ENCODE measurements around the gene TMEM134.
"Not testable (repeated sequence)": the region's sequence is repeated elsewhere in the genome, so short reads cannot be mapped to it uniquely, and the experiment has no call there.

TMEM134 gene

DNA sequence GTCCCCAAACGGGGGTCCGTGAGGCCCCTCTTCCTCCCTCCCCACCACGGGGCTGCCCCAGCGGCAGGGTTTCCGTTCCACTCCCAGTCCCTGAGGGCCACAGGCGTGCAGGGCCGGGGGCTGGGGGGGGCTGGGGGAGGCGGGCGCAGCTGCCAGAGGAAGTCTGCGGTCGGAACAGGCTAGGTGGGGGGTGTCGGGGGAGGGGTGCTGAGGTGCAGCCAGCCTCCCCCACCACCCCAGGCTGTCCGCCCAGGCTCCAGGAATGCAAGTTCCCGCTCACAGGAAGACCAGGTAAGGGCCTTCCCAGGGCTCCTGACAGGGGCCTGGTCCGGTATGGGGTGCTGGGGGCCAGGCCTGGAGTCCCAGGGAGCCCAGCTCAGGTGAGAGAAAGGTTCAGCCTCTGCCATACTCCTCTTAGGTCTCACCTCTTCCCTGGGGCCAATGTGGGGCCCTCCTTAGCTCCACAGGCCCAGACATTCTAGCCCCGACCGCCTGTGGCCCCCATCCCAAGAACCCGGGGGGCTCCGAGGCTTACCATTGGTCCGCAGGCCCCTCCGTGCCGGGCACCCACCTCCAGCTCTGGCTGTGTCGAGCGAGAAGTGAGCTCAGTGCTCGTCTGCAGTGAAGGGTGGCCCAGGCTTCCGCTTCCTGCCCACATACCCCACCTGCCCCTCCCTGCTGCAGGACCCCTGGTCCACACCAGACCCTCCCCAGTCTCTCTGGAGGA lies 31.8 kb downstream of the TMEM134 start, which contains the start of gene PTPRCAP:
TSS of gene PTPRCAP (minus strand) at position 601 of the 727 bp plus-strand sequence. CDS start at position 538, 63 bp downstream.
- no peak for DNase-seq

DNA sequence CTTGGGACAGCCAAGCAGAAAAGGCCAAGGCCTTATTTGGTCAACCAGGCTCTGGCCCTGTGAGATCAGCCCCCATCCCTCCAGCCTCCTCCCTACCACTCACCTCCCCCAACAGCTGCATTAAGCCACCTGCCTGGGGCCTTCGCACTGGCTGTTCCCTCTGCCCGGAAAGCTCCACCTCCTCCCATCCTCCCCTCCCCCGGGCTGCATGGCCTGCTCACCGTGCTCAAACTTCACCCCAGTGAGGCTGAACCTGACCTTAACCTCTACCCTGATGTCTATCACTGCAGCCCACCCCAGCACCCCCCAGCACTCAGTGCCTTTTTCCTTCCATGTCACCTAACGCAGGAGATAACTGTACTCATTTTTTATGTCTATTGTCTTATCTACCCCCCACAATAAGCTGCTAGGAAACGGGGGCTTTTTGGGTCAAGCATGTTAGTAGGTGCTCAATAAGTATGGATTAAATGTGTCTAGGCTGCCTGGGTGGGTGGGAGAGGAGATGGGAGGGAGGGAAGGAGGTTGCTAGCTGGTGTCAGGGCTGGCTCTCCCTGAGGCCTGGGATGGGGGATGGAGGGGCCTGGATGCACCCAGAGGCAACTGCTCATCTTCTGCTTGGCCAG lies 32.5 kb downstream of the TMEM134 start:
- DNase-seq = peak; percentile 15

DNA sequence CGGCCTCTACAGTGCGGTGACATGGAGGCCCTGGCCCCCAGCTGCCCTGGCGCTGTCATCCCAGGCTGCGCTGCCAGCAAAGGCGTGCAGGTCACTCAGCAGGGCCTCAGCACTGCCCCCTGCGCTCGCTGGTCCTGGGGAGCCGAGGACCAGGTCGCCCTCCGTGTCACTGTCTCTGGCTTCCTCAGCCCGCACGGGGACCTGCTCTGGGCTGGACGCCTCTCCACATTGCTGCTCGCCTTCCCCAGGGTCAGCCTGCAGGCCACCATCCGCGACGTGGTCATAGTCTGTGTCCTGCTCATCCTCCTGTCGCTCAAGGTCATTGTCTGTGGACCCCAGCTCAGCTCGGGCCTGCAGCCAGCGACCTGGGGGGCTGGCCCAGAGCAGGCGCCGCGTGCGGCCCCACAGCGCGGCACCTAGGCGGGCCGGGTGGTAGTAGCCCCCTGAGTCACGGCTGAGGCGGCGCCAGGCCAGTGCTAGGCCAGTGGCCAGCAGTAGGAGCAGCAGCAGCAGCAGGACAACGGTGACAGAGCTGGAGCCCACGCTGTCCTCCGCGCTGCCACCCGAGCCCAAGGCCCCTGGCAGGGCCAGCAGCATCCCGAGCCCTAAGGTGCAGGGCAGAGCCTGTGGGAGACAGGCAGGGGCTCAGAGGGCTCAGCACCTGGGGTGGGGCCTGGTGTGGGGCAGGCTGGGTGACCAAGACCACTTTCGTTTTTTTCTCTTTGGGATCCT lies 33.2 kb downstream of the TMEM134 start:
- no peak for DNase-seq

DNA sequence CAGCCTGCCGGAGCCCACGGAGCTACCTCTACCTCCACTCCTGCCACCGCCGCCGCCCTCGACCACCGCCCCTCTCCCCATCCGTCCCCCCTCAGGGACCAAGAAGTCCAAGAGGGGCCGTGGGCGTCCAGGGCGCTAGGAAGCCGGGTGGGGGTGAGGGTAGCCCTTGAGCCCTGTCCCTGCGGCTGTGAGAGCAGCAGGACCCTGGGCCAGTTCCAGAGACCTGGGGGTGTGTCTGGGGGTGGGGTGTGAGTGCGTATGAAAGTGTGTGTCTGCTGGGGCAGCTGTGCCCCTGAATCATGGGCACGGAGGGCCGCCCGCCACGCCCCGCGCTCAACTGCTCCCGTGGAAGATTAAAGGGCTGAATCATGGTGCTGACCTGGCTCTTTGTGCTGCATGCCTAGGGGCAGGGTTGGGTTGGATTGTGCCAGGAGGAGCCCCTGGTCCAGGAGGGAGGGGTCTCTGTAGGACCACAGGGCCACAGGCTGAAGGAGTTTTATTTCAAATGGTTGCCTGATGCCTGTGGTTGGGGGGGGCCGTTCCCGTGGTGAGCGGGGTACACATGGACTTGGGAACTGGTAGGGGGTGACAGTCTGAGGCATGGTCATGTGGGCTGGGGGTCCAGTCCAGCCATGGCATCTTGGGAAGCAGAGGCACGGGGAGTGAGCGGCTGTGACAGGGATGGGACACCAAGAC lies 33.9 kb downstream of the TMEM134 start:
- no peak for DNase-seq

DNA sequence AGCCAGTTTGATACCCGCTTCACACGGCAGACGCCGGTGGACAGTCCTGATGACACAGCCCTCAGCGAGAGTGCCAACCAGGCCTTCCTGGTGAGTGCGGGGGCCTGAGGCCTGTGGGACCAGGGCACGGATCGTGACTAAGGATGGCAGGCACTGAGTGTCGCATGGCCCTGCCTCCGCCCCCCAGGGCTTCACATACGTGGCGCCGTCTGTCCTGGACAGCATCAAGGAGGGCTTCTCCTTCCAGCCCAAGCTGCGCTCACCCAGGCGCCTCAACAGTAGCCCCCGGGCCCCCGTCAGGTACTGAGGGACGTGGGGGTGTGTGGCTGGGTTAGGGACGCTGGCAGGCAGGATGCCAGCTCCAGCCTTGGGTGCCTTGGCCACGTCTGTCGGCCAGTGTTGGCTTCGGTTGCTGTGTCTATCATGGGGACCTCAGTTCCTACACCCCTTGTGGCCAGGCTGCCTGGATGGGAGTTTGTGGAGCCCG lies 34.6 kb downstream of the TMEM134 start:
- no peak for DNase-seq

DNA sequence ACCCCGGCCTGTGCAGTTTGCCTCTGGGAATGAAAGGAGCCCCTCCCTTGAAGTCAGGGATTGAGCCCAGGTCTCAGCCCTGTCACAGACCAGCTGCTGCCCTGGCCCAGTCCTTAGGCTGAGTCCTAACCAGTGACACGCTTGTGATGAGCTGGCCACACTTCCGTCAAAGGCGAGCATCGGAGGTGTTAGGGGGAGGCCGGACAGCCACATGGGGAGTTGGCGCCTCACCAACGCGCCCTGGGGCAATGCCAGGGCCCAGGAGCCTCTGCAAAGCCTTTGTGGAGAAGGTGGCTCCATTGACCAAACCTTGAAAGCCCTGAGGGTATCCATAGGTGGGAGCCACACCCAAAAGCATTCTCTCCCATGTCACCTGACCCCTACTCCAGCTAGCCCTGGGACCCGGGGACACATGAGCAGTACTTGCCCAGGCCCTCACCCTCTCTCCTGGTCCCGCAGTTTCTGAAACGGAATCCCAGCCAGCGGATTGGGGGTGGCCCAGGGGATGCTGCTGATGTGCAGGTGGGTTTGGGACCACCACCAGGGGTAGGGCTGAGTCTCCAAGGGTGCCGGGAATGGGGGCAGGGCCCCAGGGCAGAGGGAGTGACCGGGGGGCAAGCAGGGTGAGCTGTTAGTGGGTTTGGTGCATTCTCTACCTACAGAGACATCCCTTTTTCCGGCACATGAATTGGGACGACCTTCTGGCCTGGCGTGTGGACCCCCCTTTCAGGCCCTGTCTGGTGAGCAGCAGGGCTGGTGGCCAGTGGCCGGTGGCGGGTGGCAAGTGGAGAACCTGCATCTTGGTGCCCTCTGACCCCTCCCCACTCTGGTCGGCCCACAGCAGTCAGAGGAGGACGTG lies 35.3 kb downstream of the TMEM134 start:
- DNase-seq = no peak

DNA sequence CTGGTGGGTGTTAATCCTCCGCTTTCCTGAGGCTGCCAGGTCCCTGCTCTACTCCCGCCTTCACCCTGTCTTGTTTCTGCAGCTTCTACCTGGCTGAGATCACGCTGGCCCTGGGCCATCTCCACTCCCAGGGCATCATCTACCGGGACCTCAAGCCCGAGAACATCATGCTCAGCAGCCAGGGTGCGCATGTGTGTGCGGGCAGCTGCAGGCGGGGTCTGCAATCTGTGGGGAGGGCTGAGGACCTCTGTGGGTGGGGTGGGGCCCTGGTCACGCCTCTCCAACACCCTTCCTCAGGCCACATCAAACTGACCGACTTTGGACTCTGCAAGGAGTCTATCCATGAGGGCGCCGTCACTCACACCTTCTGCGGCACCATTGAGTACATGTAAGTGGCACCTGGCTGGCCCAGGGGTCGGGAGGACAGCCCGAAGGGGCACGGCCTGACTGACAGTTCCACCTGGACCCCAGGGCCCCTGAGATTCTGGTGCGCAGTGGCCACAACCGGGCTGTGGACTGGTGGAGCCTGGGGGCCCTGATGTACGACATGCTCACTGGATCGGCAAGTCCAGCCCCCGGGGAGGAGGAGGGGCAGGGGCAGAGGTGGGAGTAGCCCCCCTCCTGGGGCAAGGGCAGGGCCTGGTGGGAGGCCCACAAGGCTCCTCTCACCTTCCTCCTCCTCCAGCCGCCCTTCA lies 36.2 kb downstream of the TMEM134 start:
- no peak for DNase-seq

DNA sequence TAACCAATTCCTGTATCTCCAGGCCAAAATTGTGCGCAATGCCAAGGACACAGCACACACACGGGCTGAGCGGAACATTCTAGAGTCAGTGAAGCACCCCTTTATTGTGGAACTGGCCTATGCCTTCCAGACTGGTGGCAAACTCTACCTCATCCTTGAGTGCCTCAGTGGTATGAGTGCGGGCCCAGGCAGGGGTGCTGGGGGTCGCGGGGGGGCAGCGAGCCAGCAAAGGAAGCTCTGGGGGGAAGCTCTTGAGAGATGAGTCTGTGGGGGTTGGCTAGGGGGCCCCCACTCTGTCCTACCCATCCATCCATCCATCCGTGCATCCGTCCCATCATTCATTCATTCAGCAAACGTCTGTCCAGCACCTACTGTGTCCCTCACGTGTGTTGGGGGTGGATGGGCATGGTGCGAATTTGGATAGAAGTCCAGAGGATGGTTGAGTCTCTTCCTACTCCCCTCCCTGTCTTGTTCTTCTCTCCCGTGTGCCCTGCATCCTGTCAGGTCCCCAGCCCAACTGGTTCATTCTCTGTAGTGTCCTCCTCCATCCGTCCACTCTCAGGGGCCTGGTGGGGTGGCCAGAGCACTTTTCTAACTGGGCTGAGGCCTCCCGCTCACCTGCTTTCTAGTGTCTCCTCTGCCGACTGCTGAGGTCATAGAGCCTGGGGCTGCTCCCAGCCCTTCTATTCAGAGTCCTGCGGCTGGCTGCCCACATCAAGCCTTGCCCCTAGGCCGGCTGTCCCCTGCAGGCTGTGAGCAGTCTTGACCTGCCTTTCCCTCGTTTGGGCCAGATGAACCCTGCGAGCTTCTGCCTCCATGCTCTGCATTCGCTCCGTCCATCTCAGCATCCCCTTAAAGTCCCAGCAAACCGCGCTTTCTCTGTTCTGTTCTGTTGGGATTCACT lies 37.5 kb downstream of the TMEM134 start:
- no peak for DNase-seq

DNA sequence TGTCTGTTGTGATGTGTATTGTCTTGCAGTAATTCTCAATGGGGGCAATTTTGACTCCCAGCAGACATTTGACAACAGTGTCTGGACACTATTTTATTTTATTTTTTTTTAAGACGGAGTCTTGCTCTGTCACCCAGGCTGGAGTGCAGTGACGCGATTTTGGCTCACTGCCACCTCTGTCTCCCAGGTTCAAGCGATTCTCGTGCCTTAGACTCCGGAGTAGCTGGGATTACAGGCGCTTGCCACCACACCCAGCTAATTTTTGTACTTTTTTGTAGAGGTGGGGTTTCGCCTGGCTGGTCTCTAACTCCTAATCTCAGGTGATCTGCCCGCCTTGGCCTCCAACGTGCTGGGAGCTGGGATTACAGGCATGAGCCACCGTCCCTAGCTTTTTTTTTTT lies 39.3 kb downstream of the TMEM134 start:
- no peak for DNase-seq

DNA sequence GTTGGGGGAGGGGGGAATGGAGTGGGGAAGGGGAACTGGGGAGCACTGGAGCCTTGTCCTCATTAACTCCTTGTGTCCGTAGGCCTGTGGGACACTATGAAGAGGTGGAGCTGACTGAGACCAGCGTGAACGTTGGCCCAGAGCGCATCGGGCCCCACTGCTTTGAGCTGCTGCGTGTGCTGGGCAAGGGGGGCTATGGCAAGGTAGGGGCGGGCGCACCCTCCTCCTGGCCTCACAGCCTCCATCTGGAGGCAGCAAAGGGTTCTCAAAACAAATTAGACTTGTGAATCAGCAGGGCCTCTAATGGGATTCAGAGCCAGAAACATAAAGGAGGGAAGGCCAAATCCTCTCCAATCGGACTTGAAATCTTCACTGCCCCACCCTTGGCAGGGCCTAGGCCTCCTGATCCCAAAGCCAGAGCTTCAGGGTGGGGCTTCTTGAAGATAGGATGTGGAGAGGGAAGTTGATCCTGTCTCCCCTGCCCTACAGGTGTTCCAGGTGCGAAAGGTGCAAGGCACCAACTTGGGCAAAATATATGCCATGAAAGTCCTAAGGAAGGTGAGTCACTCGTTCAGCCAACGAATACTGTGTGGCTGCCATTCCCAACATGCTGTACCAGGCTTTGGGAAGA lies 39.9 kb downstream of the TMEM134 start:
- no peak for DNase-seq

DNA sequence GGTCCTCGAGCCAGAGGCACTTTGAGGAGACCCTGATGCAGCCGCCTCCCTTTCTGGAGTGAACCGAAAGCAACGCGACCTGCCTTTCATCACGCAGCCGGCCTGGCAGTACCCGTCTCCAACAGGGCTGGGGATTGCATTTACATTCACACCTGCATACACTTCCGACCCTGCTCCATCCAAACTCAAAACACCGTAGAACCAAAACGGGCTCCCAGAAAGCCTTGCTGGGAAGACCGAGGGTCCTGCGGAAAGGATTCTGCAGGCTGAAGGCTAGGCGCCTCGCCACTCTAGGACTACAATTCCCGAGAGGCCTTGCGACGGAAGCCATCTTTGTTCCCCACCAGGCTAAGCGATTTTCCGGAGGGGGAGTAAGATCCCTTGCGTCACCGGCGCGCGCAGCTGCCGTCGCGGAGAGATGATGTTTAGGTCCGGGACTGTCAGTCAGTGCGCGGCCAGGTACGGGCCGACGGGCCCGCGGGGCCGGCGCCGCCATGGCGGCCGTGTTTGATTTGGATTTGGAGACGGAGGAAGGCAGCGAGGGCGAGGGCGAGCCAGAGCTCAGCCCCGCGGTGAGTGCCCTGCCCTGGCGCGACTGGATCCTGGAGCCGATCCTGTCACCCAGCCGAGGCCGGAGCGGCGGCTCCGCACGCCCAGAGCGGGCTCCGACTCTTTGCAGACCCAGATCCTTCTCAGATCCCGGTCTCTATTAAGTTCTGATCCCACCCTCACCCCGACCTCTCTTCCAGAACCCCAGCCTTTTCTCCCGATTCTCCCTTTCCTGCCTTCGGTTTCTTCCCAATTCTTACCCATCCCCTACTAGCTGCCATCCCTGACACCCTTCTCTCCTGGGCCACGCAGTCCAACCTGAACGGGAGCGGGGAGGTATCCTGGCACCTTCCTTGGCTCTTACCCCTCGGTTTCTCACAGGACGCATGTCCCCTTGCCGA lies 40.7 kb downstream of the TMEM134 start, which contains the start of gene RPS6KB2:
TSS of gene RPS6KB2 (plus strand) at position 443 of the 950 bp plus-strand sequence. CDS start at position 495, 52 bp downstream.
- peak; percentile 97 for DNase-seq

DNA sequence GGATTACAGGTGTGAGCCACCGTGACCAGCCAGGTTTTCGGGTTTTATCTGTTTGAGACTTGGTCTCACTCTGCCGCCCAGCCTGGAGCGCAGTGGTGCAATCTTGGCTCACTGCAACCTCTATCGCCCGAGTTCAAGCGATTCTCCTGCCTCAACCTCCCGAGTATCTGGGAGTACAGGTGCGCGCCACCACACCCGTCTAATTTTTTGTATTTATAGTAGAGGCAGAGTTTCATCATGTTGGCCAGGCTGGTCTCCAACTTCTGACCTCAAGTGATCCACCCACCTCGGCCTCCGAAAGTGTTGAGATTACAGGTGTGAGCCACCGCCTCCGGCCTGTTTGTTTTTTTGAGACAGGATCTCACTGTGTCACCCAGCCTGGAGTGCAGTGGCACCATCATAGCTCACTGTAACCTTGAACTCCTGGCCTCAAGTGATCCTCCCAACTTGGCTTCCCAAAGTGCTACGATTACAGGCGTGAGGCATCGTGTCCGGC lies 41.6 kb downstream of the TMEM134 start:
- not testable (repeated sequence) for DNase-seq

DNA sequence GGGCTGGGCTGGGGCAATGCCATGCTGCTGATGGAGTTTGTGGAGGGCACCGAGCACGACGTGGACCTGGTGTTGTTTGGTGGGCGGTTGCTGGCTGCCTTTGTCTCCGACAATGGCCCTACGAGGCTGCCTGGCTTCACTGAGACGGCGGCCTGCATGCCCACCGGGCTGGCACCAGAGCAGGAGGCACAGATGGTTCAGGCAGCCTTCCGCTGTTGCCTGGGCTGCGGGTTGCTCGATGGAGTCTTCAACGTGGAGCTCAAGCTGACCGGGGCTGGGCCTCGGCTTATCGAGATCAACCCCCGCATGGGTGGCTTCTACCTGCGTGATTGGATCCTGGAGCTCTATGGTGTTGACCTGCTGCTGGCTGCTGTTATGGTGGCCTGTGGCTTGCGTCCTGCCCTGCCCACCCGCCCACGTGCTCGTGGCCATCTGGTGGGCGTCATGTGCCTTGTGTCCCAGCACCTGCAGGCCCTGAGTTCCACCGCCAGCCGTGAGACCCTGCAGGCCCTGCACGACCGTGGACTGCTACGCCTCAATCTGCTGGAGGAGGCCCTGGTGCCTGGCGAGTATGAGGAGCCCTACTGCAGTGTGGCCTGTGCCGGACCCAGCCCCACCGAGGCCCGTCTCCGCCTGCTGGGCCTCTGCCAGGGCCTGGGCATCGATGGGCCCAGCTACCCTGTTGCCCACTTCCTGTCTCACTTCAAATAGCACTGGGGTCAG lies 45.0 kb downstream of the TMEM134 start:
- no peak for DNase-seq

DNA sequence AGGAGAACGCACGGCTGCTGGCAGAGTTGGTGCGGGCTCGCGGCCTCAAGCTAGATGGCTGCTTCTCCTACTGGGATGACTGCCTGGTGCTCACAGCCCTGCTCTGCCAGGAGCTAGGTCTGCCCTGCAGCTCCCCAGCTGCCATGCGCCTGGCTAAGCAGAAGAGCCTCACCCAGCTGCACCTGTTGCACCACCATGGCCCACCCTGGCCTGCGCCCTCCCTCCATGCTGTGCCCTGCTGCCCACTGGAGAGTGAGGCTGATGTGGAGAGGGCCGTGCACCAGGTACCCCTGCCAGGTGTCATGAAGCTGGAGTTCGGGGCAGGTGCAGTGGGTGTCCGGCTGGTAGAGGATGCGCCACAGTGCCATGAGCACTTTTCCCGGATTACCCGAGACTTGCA lies 45.6 kb downstream of the TMEM134 start:
- DNase-seq = no peak

DNA sequence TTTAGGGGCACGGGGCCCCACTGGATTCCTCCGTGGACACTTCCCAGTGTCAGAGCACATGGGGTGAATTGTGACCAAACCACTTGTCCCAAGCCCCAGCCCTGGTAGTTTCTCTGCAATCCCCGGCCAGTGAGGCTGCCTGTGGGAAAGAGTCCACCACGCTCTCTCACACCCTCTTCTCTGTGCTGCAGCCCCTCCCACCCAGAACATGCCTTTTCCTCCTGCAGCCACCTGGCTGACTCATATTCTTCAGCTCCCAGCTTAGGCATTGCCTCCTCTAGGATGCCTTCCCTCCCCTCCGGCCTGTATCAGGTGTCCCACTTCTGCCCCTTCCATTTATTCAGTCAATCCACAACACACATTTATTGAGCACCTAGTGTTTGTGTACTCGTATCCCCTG lies 46.2 kb downstream of the TMEM134 start:
- DNase-seq = no peak

DNA sequence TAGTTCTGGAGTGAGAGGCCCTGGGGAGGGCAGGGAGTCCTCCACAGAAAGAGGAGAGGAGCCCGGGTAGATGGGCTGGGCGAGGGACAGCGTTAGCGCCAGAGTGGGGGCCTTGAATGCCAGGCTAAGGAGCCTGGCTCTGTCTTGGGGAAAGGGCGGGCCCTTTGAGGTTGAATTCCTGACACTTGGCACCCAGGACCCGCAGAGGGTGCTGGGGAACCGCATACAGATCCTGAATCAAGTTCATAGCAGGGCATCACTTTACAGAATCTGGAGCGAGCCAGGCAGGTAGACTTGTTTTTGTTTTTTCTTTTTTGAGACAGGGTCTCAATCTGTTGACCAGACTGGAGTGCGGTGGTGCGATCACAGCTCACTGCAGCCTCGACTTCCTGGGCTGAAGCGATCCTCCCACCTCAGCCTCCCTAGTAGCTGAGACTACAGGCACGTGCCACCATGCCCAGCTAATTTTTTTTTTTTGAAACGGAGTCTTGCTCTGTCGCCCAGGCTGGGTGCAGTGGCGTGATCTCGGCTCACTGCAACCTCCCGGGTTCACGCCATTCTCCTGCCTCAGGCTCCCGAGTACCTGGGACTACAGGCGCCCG lies 47.5 kb downstream of the TMEM134 start:
- no peak for DNase-seq
